C4-2B (cell line): ENCODE results near the gene CCDC159.

Experiments used
- H3K27ac ChIP-seq: fragments of 450-650 bp; 2 replicates; pipeline ENCODE4 v1.5.1; 2017
- CTCF ChIP-seq: fragments of 450-650 bp; conservative IDR thresholded peaks from 2 replicates; pipeline ENCODE4 v1.5.1; 2017; ENCODE audit warnings: mild to moderate bottlenecking
- ZFX ChIP-seq: fragments of 450-650 bp; IDR thresholded peaks from 2 replicates; pipeline ENCODE4 v1.6.1; 2017

The CCDC159 gene

GRCh38 chr19:11321191-11322126 lies 24.9 kb upstream of the CCDC159 start:
- no peak for TF ChIP-seq CTCF
- H3K27ac ChIP-seq, result no peak overlapping the region

- TF ChIP-seq CTCF (no peak), ZFX (no peak)
- H3K27ac ChIP-seq, result no peak overlapping the region
Measured at GRCh38 chr19:11322269-11323024, 23.9 kb upstream of the CCDC159 start.

GRCh38 chr19:11323601-11324078 lies 22.7 kb upstream of the CCDC159 start:
- TF ChIP-seq CTCF (no peak), ZFX (no peak)
- H3K27ac ChIP-seq, result peak overlapping the region; percentile 82

GRCh38 chr19:11324079-11324661 lies 22.1 kb upstream of the CCDC159 start:
- no peak for TF ChIP-seq CTCF
- no peak for TF ChIP-seq ZFX
- peak overlapping the region; percentile 82 for H3K27ac ChIP-seq

- no peak for TF ChIP-seq ZFX
- no peak for TF ChIP-seq CTCF
- H3K27ac ChIP-seq, result peak overlapping the region; percentile 82
Measured at GRCh38 chr19:11324748-11325389, 21.4 kb upstream of the CCDC159 start.

GRCh38 chr19:11325544-11325943 lies 20.8 kb upstream of the CCDC159 start:
- H3K27ac ChIP-seq, result peak overlapping the region; percentile 82
- no peak for TF ChIP-seq CTCF
- TF ChIP-seq ZFX, result no peak
